ENCODE data around the gene TUSC2. TPM values are rescaled to one million over a fixed set of nuclear protein-coding genes. Genes with fewer than 3 reads are reported as not detected.

TUSC2 gene
- total and polyA plus RNA-seq, 10 of the 15 experiments (the other 5 are each of a cell fraction or from before 2014, with no cell fraction given) = 4.0 to 73.8 (median 34.3) TPM

- no peak for TF ChIP-seq ETV6 (conservative IDR thresholded peaks at IDR 0.05 in 1 of 2, IDR thresholded peaks at IDR 0.05 in 1 of 2; ENCODE audit: borderline replicate concordance in 1 of 2, low read depth in 1 of 2)
- no peak for TF ChIP-seq CBX5 (IDR thresholded peaks at IDR 0.05; ENCODE audit: low read depth)
Measured at GRCh38 chr3:50290161-50290641, 37.8 kb downstream of the TUSC2 start (continued).

- Histone ChIP-seq H3K27me3 (replicated peaks in 1 of 2; ENCODE audit: control insufficient read depth in 2 of 2, insufficient read depth in 2 of 2, low read length in 1 of 2) (no peaks in the 10 kb centered on the region), H3K4me1 (ENCODE audit: control insufficient read depth, insufficient read depth, low read length) (peaks cover 3% of the 10 kb centered on the region; the same call in 1 of the 2 replicates), H3K27ac (ENCODE audit: control insufficient read depth, insufficient read depth) (no peak overlapping the region), H3K9ac (ENCODE audit: control insufficient read depth, insufficient read depth, low read length) (no peak overlapping the region), H3K9me3 (replicated peaks; ENCODE audit: control insufficient read depth, insufficient read depth, low read length) (no peaks in the 10 kb centered on the region), H3K36me3 (ENCODE audit: control insufficient read depth in 2 of 2, insufficient read depth in 2 of 2, low read length in 1 of 2) (peaks cover 0 to 28% of the 10 kb centered on the region in 2 experiments; a peak in 3 of 4 replicates), H2AFZ (ENCODE audit: control insufficient read depth, low read depth, low read length) (no peak overlapping the region), H3K4me3 (no peak overlapping the region), H3K4me2 (ENCODE audit: control insufficient read depth, insufficient read depth) (no peak overlapping the region), H4K20me1 (ENCODE audit: control insufficient read depth, insufficient read depth) (no peaks in the 10 kb centered on the region), H3K79me2 (ENCODE audit: control insufficient read depth, insufficient read depth, low read length) (peaks cover 21% of the 10 kb centered on the region)
- intact Hi-C loops (cut with micrococcal nuclease; ENCODE audit: unreplicated experiment) (no loop called here), in situ Hi-C loops (cut with MboI) (no loop called here)
- RAD21 ChIA-PET (ENCODE audit: unreplicated experiment) = no interaction called here
- FAIRE-seq (no peak), DNase-seq (ENCODE audit: low read depth, low spot score) (no peak), ATAC-seq (no peak)
- no peak for TF ChIP-seq HDGF (IDR thresholded peaks at IDR 0.05)
- no peak for TF ChIP-seq PAX8 (IDR thresholded peaks at IDR 0.05)
- no peak for TF ChIP-seq TARDBP (IDR thresholded peaks at IDR 0.05; ENCODE audit: borderline replicate concordance)
- no peak for TF ChIP-seq RELB (IDR thresholded peaks at IDR 0.05; ENCODE audit: low read depth)
- TF ChIP-seq ATF2 (IDR thresholded peaks at IDR 0.05; ENCODE audit: low read length) = no peak
- TF ChIP-seq BCL3 (IDR thresholded peaks at IDR 0.05; ENCODE audit: borderline replicate concordance, insufficient read depth, low read depth, low read length, poor library complexity, severe bottlenecking) = no peak
- TF ChIP-seq TCF3 (IDR thresholded peaks at IDR 0.05; ENCODE audit: borderline replicate concordance, insufficient read depth, low read depth, low read length) = no peak
- TF ChIP-seq NFYA (IDR thresholded peaks at IDR 0.05; ENCODE audit: borderline replicate concordance, low read depth, low read length) = no peak
- SMC1A ChIA-PET (ENCODE audit: uncharacterized antibody, unreplicated experiment) = no interaction called here
- BruUV-seq (replicated peaks) = no TSS peak
- POLR2A ChIA-PET = no interaction called here
- CTCF ChIA-PET = no interaction called here
- WGBS (ENCODE audit: insufficient coverage, insufficient replicate concordance, low lambda C conversion rate, missing lambda C conversion rate) = 97% methylated on average over 6 of the region's 6 CpGs
Measured at GRCh38 chr3:50289130-50289529, 38.9 kb downstream of the TUSC2 start.
